HG02678 (cell line): ENCODE data around the gene HIVEP3.

Experiments
- ATAC-seq: cut with Tn5 transposase; IDR thresholded peaks from one replicate; pipeline ENCODE4 v1.9.1; 2021; ENCODE audit warnings: mild to moderate bottlenecking, moderate library complexity; ENCODE audit not compliant: unreplicated experiment

The HIVEP3 gene

DNA sequence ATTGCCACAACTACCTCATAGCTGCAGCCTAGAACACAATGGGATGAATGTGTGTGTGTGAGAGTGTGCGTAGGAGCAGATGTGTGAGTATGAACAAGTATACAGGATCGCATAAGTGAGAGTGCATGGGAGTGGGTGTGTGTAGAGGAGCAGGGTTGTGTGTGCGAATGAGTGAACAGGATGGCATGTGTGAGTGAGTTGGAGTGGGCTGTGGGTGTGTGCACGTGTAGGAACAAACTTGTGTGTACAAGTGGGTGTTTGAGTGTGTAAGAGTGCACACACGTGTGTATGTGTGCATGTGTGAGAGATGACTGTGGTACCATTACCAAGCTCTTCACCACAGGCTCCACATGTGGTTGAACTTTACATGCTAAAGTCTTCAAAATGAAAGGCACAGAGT, 258.8 kb downstream of the HIVEP3 start:
- ATAC-seq, result no peak

DNA sequence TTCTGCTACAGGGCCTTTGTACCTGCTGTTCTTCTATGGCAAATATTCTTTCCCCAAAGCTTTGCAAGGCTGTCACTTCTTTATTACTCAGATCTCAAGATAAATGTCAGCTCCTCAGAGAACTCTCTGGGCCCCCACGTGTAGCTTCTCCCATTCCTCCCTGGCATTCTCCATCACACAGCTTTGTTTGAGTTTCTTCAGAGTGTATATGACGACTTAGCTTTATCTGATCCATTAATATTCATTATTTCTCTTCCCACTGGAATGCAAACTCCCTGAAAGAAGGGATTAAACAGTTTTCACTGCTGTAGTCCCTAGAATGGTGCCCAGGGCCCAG, 259.6 kb downstream of the HIVEP3 start:
- ATAC-seq, result no peak

DNA sequence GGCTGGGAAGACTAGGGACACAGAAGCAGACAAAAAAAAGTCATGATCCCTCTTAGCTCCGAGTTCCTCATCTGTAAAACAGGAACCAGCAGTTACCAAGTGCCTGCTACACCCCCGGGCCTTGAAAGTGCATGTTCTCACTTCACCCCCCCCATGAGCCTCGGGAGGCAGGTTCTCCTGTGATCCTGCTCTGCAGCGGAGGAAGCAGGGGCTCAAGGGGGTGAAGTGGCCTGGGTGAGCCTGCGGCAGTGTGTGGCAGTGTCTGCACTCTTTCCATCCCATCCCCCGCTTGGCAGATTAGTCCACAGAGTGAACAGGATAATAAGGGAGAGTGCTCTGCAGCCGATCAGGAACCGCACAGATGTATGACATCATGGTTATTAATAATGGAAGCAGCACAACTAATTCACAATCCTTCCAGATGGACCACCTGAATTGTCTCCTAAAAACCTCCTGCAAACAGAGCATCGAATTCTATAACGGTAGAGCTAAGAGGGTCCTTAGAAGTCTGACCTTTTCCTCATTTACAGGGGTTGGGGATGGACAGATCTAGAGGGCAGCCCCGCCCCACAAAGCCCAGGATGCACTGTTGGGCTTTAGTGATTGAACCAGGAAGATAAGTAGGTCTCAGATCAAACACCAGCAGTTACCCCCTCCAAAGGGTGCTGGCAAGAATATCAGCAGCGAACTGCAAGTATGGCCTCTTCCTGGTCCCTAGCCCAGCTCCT, 260.1 kb downstream of the HIVEP3 start:
- ATAC-seq, result no peak

DNA sequence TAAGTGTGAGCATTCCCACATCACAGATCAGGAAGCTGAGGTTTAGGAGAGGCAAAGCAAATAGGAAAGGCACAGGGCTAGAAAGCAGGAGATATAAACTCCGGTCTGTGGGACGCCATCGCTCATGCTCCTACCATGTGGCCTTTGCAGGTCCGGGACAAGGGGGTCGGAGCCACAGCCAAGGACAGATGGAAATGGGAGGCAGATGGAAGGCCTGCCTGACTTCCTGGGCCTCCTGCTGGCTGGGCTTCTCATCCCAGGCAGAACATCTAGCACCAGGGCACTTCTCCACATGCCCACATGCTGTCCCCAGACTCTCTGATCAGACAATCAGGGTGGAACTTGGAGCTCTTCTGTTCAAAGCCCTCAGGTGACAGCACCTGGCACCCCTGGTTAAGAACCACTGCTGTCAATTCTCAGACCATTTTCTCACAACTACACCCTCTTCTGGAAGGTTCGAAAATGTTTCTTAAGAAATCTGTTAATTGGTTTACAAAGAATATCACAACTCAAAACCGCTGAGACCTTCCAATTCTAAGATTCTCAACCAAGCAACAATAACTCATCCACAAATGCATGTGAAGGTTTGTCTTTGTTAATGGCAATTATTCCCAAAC, 260.9 kb downstream of the HIVEP3 start:
- no peak for ATAC-seq

DNA sequence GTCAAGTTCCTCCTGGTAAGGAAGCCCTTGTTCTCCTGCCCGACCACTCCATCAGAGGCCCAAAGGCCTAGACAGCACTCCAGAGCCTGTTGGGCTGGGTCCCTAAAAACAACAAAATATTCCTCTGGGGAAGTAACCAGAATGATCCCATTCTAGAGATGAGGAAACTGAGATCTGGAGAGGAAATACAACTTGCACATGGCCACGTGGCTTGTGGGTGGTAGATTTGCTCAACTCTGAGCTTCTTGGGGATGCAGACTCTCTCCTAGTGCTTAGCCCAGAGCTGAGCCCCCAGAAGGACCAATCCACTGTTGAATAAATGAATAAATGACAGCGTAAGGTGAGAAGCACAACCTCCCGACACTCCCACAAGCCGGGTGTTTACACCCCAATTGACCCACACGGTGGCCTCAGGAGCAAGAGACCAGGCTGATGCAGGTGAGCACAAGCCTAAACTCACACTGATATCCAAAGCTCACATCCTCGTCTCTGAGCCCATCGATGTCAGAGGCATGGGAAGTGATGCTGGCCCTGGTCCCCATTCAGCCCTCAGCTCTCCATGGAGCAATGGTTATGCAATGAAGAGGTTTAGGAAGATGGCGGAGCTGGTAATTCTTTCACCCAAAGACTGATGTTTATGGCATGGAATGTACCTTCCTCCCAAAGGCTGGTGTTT, 261.8 kb downstream of the HIVEP3 start:
- ATAC-seq, result no peak

DNA sequence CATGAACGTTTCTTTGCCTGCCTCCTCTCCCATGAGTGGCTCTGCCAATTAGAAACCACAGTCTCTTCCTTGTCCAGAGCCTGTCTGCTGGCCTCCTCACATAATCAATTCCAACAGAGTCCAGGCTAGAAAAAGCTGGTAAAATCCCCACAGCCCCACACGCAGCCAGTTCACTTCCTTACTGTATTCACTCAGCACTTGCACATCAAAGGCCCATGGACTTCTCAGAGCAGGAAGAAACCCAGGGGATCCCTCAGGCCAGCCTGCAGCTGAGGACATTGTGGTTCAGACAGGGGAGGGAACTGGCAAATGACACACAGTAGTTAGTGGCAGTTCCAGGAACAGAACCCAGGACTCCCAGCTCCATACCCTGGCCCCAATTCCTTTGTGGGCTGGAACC, 262.7 kb downstream of the HIVEP3 start:
- ATAC-seq, result no peak

DNA sequence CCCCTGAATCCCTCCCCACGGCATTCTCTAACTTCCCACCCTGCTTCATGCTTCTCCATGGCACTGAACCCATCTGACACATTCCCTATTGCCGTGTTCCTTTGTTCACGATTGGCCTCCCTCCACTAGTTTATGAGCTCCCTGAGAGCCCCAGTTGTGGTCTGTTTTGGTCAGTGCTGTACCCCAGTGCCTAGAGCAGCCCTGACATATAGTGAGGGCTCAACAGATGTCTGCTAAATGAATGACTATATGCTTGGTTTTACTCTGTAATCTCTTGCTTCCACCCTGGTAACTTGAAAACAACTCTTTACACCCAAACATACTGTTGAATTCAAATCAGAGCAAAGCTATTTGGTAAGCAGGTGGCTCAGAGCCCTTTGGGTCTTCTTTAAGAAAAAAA, 263.1 kb downstream of the HIVEP3 start:
- no peak for ATAC-seq

DNA sequence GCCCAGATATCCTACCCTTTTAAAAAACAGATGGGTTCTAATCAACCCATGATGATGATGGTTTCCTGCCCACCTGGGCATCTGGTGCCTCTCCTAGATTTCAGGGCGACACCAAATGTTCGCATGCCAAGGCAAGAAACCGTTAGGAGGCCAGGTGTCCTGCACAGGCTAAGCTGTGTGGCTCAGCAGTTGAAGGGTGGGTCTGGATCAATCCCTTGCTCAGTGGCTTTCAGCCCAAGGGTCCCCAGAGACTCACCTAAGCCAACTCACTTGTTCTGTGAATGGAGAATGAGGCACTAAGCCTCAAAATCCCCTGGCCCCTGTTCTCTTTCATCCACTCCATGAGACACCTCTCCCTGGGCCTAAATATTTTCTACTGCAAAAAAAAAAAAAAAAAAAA, 265.1 kb downstream of the HIVEP3 start:
- no peak for ATAC-seq

DNA sequence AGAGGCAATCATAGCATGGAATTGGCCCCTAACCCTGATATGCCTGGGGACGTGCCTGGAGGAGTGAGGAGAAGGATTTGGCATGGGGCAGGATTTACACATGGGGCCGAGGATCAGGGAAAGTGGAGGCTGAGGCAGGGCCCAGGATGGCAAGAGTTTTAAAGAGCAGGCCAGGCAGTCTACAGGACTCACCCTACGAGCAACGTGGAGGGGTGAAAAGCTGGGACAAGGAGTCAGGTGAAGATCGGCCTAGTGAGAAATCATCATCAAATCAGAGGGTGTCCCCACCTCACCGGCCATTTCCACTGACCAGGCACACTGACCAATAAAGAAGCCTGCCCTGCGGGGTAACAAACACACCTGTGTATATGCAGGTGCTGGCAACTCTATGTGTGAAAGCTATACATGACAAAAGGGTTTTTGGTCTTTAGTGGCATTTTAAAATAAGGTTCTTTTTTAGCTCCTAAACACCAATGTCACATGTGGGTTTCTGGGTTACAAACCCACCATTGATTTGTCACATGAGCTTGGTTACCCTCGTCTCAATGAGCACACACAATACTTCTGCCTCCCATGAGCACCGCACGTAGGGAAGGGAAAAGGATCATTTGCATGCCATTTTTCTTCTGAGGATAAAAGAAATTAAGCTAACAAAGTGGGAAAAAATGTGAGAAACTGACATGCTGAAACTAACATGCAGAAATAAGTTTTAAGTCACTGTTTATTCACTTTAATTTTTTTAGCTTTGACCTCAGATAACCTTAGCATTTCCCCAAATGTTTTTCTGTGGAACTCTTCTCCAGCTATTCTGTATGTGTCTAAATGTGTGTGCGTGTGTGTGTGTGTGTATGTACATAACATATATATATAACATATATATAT, 266.1 kb downstream of the HIVEP3 start:
- ATAC-seq, result no peak

DNA sequence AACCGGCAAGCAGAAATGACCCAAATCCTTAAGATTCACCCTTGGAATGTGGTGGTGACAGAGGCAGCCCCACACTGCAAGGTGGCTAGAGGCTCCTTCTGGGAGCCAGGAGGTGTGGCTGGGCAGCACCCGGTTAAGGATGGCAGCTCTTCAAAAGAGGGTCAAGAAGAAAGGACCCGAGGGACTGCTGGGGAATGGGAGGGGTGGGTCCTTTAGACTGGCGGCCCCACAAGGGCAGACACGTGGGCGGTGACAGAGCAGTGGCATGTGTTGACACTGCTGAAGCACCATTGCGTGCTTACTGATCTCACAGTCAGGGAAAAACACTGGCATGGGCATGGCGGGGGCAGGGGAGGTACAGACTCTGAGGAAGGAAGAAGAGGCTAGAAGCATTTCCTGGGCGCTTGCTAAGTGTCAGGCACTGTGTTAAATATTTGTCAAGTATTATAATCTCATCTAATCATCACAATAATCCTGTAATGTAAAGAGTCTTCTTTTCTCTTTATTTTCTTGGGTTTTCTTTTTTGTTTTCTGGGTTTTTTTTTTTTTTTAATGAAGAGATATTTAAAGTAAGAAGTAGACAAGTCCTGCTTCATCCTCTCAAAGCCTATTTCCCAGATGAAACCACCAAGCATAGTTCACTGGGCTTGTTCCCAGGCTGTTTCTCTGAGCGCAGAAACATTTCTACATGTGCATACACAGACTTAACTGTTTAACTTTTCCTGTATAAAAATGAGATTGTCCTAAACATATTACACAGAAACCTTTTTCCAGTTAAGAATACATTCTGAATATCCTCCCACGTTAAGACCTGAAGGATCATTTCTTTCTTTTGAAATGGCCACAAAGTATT, 268.5 kb downstream of the HIVEP3 start:
- ATAC-seq, result no peak

DNA sequence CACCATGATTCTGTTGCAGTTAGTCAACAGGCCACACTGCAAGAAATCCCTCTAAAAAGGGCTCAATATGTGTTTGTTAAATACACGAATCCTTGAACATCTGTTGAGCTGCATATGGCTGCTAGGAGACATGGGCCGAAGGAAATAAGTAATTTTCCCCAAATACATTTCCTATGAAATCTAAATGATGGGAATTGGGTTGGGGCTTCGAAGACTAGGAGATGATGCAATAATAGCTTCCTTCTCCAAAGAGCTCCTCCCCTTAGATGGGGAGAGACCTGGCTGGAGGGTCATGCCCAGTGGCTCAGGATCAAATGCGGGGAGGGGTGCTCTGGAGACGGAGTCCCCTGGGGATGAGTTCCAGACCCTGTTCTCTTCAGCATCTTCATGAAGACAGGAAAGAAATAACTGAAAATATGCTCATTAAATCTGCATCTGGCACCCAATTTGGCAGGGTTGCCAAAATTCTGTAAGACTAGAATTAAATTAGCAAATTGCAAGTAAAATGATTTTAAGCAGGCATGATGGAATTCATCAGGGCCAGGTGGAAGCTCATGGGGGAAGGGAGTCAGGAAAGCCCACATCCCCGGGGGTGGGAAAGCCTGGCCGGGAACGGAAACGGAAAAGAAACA, 269.2 kb downstream of the HIVEP3 start:
- ATAC-seq, result no peak

DNA sequence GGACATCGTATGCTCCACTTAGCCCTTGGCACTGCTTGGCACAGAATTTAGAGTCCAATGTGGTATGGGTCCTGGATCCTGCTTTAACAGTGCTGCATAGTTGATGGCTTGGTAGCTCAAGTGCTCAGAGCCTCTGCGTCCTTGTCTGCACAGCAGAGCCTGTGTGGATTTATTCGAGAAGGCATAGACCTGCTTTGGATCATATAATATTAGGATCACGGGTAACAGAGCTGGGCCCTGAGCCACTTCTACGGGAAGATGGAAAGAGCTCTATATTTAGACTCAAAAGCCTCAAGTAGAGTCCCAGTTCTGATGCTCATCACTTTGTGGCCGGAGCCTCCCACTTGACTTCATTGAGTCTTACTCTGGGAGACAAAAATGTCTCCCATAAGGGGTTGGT, 269.9 kb downstream of the HIVEP3 start:
- no peak for ATAC-seq

DNA sequence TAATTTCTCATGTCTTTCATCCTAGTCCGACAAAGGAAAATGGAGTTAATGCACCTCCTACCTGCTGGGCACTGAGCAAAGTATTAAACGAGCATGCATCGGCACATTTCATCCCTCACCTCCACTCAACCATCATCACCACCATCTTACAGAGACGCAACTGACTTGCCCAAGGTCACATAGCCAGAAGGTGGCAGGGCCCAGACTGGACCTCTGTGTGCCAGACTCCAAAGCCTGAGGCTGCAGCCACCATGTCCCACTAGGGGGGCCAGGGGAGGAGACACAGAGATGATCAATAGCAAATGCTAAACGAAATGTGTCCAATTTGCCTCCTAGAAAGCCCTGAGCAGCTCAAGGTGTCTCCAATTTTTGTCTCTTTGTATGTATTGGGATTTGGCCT, 270.5 kb downstream of the HIVEP3 start:
- no peak for ATAC-seq

DNA sequence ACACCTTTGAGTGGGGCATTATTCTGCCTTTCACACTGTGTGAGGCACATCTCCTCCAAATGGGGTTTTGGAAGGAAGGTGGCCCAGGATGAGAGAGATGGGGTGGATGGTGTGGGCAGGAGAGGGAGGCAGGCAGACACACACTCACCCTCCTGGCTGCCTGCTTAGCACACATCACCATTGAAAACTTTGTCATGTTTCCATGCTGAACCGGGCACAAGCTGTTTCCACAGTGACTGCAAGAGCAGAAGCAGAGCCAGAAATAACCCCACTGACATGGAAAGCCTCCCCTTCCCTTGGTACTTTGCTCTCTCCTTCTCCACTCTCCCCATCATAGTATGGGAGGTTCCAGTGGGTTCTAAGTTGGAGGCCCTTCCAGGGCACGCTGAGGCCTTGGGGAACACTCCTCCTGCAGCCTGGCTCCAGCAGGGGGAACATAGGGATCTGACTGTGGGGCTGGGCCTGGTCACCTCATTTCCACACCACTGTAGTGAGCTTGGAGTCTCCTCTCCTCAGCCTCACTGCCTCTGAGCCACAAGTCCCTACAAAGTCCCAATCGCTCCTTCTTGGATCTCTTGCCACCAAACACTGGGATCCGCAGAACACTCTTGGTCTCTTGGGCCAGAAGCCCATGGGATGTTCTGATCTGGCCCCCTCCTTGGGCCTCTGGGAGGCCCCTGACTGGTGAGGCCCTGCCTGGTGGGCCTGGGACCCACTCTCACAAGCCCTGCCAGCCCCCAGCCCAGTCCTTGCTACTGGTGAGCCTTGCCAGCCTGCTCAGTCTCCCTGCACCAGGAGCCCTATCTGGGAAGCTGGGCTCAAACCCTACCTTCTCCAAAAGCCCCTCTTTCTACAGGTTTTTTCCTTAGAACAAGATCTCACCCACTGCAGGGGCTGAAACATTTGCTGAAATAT, 271.2 kb downstream of the HIVEP3 start:
- no peak for ATAC-seq

DNA sequence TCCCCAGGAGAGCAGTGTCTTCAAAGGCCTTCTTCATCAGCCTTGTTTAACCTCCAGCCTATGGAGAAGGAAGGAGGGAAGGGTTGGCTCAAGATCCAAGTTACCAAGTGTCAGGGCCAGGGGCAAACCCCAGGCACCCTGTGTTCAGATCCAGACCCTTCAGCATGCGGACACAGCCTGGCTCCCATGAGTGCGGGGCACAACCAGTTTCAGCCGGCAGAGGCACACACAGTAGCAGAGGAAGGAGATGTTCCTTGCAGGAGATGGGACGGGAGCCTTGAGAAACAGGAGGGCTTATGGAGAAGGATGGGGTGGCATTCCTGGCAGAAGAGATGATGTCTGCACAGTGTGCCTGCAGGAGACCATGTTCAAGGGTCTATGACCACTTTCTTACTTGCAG, 272.5 kb downstream of the HIVEP3 start:
- no peak for ATAC-seq

DNA sequence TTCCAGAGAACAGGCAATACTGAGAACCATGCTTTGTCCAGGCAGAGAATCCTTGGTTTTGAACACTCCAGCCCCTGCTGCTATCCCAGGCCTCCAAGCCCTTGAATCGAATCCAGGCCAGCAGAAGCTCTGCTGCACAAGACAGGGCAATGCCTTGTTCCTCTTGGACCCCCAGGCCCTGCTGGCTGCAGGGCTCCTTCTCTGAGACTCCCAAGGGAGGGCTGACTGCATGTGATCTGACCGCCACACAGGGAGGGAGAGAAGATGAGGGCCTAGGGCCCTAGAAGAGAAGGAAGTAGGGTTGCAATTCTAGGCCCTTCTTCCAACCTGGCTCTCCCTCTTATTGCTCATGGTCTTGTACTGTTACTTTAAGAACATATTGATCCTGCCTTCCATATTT, 273.7 kb downstream of the HIVEP3 start:
- ATAC-seq, result no peak

DNA sequence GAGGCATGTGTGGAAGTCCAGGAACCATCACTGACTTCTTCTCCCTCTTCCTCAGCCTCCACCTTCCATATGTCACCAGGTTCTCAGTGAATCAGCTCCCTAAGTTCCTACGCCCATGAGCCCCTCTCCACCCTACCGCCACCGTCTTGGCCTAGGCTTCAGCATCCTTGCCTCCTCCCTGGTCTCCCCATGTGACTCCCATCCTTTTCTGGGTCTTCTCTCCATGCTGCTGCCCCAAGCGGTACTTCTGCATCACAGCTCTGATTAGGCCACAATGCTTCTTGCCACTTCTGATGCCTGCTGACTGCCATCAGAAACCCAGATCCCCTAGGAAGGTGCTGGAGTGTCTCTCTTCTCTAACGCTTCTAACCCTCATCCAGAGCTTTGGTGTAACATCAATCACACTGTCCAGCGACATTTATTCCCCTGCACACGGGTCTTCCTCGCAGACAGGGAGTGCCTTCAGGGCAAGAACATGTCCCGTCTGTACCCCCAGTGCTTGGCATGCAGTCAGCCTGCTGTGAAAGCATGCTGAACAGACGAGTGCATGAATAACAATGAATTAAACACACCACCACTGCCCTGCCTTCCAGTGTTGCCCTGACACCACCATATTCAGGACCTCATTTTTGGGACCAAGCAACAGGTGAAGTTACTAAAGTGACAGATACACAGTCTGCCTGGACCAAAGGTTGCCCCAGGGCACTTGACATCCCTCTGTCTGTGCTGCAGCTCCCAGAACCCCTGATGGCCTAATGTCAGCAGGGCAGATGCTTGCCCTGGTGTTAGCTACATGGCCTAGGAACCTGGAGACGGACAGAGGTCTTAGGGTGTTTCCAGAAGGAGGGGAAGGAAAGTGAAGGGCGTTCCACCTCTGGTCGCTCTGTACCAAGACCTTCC, 275.6 kb downstream of the HIVEP3 start:
- ATAC-seq, result no peak

DNA sequence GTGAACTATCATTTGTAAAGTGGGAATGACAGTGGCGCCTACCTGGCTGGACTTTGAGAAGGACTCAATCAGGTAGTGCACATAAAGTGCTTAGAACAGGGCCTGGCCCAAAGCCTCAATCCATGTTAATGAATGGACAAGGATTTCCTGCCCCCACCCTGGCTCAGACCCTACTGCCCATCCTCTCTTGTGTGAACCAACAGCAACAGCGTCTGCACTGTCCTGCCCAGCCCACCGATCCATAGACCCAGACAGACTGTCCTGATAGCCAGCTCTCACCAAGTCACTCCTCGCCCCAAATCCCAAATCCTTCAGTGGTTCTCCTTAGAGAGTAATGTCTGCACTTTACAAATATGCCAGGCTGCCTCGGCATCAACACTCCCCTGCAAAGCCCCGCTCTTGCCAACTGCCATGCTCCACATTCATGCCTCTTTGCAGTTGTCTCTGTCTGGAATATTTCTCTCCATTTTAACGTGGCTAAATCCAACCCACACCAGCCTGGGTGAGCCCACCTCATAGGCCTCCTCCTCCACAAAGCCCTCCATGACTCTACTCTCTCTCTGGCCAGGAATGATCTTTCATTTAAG, 276.7 kb downstream of the HIVEP3 start:
- no peak for ATAC-seq
